Stimulated activated CD4-positive, alpha-beta T cell treated with anti-CD3 and anti-CD28 coated beads, Interleukin-4, amount 100 ng/mL, for 24 hours (primary cell): ENCODE results near the gene MICAL3.

Experiments used
- DNase-seq: peaks from one replicate; pipeline ENCODE4 v3.0.0-alpha.2; 2020

The MICAL3 gene

DNA sequence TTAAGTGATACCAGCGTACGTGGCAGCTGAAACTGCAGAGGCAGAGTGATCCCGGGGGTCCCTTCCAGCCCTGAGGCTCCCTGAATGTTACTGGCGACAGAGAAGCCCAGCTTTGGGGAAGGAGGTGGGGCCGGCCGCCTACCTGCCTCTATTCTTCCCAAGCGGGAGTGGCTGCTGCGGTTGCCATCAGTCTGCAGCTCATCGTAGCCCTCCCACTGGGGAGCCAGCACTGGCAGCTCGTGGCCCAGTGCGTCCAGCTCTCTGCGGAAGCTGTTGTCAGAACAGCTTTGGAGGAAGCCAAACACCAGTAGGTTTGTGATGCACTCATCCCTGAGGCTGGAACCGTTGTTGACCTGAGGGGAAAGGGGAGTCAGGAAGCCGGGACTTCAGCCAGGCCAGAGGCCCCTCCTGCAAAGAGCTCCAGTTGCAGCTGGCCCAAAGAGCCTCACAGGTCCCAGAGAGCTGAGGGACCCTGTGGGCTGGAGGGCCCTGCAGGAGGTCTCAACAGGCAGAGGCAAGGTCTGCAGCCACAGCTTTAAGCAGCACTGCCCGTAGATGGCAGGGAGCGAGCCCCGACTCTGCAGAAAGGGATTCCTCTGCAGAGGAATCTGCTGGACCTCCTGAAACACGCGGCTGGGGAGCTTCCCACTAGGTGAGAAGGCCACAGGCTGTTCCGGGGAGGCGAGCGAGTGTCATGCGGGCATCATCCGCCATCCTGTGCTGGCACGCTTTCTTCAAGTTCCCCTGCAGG lies 280.5 kb downstream of the MICAL3 start:
- DNase-seq: no peak

DNA sequence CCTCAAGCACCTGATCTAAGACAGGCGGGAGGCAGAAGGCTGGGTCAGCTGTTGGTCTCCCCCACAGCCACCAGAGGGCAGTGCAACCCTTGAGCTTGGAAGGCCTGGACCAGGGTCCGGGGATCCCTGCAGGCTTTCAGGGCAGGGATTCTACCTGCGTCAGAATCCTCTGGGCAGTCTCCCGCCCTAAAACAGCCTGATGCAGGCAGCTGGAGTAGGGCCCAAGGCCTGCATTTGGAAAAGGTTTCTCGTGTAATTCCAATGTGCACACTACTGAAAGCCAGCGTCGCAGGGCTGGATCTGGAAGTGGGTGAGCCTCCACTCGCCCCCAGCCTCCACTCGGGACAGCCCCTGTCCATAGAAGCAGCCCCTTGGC lies 281.8 kb downstream of the MICAL3 start:
- peak; percentile 77 for DNase-seq

DNA sequence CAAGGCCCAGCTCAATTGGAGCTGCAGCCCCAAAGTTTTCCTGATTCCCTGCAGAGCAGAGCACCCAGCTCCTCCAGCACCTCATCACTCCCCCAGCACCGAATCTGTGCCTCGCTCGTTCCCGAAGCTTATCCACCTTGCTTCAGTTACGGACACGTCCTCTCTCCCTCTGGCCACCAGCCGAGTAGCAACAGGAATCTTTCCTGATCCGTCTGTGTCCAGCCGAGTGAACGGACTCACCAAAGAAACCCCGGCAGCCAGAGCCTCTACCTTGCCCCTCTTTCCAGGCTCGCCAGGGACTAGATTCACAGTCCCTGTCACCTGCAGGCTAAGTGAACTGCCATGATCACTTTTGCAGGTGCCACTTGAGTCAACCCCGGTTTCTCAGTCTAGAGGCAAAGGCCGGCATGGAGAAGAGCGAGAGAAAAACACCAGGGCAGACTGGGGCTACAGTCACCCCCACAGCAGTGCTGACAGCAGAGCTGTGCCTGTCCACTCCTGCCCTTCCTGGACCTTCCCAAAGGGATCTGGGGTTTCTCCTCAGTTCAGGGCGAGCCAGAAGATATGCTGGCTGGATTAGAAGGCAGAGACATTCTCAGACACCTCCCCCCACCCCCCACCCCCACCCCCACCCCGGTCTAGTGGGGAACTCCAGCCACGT lies 282.4 kb downstream of the MICAL3 start:
- no peak for DNase-seq

DNA sequence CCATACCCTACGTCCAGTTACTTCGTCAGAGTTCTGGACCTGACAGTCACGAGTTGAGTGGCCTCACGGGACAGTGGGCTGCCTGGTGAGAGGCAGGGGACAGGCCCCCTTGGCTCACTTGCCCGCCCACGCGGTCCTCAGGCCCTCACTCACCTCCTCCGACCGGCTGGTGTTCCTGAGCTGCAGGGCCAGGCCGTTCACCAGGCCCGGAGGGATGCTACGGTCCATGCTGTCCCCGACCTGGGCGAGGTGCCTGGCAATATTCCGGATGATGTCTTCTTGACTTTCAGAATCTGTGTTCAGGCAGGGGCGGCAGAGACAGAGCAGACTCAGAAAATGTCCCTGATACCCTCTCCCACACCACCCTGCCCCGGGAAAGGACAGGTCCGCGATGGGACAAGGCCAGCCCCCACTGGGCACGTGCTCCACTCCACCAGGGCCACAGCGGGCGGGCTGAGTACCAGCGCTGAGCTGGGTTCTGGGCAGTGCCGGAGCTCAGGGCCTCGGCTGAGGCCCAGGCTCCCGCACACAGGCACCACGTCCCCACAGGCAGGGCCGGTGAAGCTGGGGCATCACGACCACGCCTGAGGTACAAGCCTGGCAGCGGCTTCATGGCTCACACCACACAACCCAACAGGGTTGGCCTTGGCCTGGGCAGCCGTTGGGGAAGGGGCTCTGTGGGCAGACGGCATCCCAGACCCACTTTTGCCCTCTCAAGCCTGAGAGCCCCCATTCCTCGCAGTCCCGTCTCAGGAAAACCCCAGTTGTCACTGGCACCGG lies 285.0 kb downstream of the MICAL3 start:
- no peak for DNase-seq

DNA sequence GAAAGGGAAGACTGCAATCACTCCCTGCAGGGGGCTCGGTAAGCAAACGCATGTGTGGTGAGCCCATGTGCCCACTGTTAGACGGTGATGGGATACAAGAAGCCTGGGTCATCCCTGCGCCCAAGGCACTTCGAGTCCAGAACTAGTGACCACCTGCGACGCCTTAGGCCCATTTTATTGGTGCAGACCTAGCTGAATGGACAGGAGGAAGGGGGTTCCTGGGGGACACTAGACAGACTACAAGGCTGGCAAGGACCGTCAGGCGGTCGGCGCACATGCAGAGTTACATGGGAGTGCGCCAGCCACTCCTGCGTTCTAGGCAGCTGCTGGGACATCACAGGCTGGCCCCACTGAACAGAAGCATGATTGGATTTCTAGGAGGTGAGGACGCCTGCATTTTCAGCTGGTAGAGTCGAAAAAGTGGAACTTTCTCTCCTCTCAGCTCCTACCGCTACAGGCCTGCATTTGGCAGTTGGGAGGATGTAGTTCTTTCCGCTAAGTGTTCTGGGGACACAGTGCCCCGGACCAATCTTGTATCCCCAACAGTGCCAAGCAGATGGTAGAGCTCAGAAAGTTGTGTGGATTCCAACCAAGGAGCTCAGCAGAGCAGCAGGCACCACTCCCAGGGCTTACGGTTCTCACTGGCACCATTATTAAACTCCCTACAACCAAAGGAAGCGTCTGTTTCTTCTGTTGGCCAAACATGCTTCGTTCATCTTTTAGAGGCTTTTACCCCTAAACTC lies 285.8 kb downstream of the MICAL3 start:
- no peak for DNase-seq
